Activated B cell treated with CpG ODN at 0.5 μM for 24 hours (primary cell): ENCODE measurements around the gene BBLN. TPM values are rescaled to one million over a fixed set of nuclear protein-coding genes. Genes with fewer than 3 reads are reported as not detected.

Experiments
- ATAC-seq: fragments of 200-7000 bp; cut with Tn5 transposase; one replicate; pipeline ENCODE4 v1.10.0; 2021; ENCODE audit warnings: low read depth, mild to moderate bottlenecking, moderate library complexity
- CTCF ChIA-PET: fragments of 350-600 bp; sonication (Branson Sonifier 250); formaldehyde crosslinking; loops from one replicate; lab custom pipeline; 2021; ENCODE audit warnings: antibody characterized with exemption; lab: Charles Lee
- POLR2A ChIA-PET: fragments of 350-600 bp; sonication (Branson Sonifier 250); formaldehyde crosslinking; loops from one replicate; lab custom pipeline; 2021; ENCODE audit warnings: antibody characterized with exemption; lab: Charles Lee
- DNase-seq: peaks from one replicate; pipeline ENCODE4 v3.0.0; 2022
- H3K27ac Mint-ChIP-seq: one replicate; pipeline ENCODE4 v1.8.0; 2020; ENCODE audit warnings: mixed read lengths
- H3K27me3 Mint-ChIP-seq: one replicate; pipeline ENCODE4 v1.8.0; 2021; ENCODE audit warnings: mixed read lengths
- H3K36me3 Mint-ChIP-seq: one replicate; pipeline ENCODE4 v1.8.0; 2021; ENCODE audit warnings: low read depth, mixed read lengths
- H3K4me1 Mint-ChIP-seq: one replicate; pipeline ENCODE4 v1.8.0; 2021; ENCODE audit warnings: mixed read lengths
- H3K4me3 Mint-ChIP-seq: one replicate; pipeline ENCODE4 v1.8.0; 2020; ENCODE audit warnings: mild to moderate bottlenecking, mixed read lengths
- H3K9me3 Mint-ChIP-seq: one replicate; pipeline ENCODE4 v1.8.0; 2020; ENCODE audit warnings: mixed read lengths
- CTCF ChIP-seq: fragments of 200-600 bp; IDR thresholded peaks from one replicate; pipeline ENCODE4 v1.8.0; 2022; ENCODE audit warnings: antibody characterized with exemption, mild to moderate bottlenecking
- intact Hi-C: fragments of 100-400 bp; cut with micrococcal nuclease; formaldehyde crosslinking; loops from one replicate; pipeline ENCODE4 v1.15.1; 2024
- total RNA-seq: library from RNA; stranded (reverse); gene quantifications from 2 replicates; pipeline ENCODE4 v1.2.3, GENCODE V29; 2022

BBLN gene
- total RNA-seq, 1 donor from 2014 or later, result 47.7 TPM

- CTCF ChIA-PET, result no interaction called here
- intact Hi-C loops, result no loop called here
- DNase-seq (no peak), ATAC-seq (peak; percentile 54)
- TF ChIP-seq CTCF, result no peak
- H3K36me3 Mint-ChIP-seq, result no peaks in the 10 kb centered on the region
- H3K27ac Mint-ChIP-seq, result no peak overlapping the region
- peaks cover 3% of the 10 kb centered on the region for H3K27me3 Mint-ChIP-seq
- no peak overlapping the region for H3K4me3 Mint-ChIP-seq
- no peaks in the 10 kb centered on the region for H3K4me1 Mint-ChIP-seq
- POLR2A ChIA-PET, result interaction anchor here (0.6 kb wide), 1 partner anchor 15 kb away, joined by 8 read pairs; no protein-coding TSS in a partner anchor
- no peaks in the 10 kb centered on the region for H3K9me3 Mint-ChIP-seq
These were observed 9.3 kb upstream of the BBLN start for GRCh38 chr9:128150594-128151308.

GRCh38 chr9:128151309-128152132 lies 8.5 kb upstream of the BBLN start:
- Mint-ChIP-seq H3K27me3 (peaks cover 3% of the 10 kb centered on the region), H3K4me3 (no peak overlapping the region), H3K4me1 (no peaks in the 10 kb centered on the region), H3K9me3 (no peaks in the 10 kb centered on the region), H3K27ac (no peak overlapping the region), H3K36me3 (no peaks in the 10 kb centered on the region)
- intact Hi-C loops, result no loop called here
- ChIA-PET POLR2A (no interaction called here), CTCF (no interaction called here)
- TF ChIP-seq CTCF, result no peak
- ATAC-seq, result no peak
- DNase-seq, result no peak

- Mint-ChIP-seq H3K9me3 (no peaks in the 10 kb centered on the region), H3K27ac (no peak overlapping the region), H3K4me3 (no peak overlapping the region), H3K36me3 (no peaks in the 10 kb centered on the region), H3K27me3 (peaks cover 3% of the 10 kb centered on the region), H3K4me1 (no peaks in the 10 kb centered on the region)
- intact Hi-C loops, result no loop called here
- TF ChIP-seq CTCF, result no peak
- ChIA-PET CTCF (no interaction called here), POLR2A (no interaction called here)
- DNase-seq (no peak), ATAC-seq (no peak)
These were observed 7.7 kb upstream of the BBLN start for GRCh38 chr9:128152133-128153059.

- DNase-seq, result no peak
- ChIA-PET POLR2A (no interaction called here), CTCF (no interaction called here)
- TF ChIP-seq CTCF, result no peak
- Mint-ChIP-seq H3K4me3 (no peak overlapping the region), H3K9me3 (no peaks in the 10 kb centered on the region), H3K27me3 (peaks cover 3% of the 10 kb centered on the region), H3K36me3 (no peaks in the 10 kb centered on the region), H3K4me1 (no peaks in the 10 kb centered on the region), H3K27ac (no peak overlapping the region)
- intact Hi-C loops, result no loop called here
- no peak for ATAC-seq
These were observed 6.8 kb upstream of the BBLN start for GRCh38 chr9:128153060-128153946.
